ENCODE results near the gene FGF11.

DNA sequence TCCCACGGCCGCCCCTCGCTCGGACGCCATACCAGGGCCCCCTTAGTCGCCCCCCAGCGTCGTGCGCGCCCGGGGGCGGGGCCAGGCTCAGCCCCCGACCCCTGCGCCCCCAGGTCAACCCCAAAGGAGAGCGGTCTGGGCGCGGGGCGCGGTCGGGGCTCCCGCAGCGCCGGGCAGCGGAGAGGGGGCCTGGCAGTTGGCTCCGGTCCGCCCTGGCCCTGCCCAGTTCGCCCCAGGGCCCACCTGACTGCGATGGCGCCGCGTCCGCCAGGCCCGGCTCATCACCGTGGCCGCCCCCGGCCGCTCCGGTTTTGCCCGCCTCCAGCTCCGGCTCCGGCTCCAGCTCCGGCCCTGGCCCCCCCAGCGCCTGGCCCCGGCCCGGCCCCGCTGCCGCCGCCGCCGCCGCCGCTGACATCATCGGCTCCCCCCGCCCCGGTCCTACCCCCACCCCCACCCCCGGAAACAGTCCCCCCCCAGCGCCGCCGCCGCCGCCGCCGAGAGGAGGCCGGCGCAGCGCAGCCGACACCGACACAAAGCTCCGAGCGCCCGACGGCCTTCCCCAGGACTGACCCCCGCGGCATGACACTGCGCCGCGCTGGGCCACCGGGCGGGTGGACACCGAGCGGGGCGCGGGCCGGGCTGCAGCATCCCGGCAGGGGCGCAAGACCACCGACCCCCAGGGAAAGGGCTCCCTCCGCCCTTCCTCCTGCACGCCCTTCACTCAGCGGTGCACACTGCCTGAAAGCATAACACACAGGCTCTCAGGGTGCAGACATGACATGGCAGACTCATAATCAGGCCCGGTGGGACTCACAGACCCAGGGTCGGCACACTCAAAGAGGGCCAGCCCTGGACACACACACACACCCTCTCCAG, 40.1 kb downstream of the FGF11 start, which contains the start of gene ZBTB4:
- TF ChIP-seq, protein P1, sequence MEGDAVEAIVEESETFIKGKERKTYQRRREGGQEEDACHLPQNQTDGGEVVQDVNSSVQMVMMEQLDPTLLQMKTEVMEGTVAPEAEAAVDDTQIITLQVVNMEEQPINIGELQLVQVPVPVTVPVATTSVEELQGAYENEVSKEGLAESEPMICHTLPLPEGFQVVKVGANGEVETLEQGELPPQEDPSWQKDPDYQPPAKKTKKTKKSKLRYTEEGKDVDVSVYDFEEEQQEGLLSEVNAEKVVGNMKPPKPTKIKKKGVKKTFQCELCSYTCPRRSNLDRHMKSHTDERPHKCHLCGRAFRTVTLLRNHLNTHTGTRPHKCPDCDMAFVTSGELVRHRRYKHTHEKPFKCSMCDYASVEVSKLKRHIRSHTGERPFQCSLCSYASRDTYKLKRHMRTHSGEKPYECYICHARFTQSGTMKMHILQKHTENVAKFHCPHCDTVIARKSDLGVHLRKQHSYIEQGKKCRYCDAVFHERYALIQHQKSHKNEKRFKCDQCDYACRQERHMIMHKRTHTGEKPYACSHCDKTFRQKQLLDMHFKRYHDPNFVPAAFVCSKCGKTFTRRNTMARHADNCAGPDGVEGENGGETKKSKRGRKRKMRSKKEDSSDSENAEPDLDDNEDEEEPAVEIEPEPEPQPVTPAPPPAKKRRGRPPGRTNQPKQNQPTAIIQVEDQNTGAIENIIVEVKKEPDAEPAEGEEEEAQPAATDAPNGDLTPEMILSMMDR (IDR thresholded peaks at IDR 0.05), result no peak
- peak; percentile 53 to 59 for TF ChIP-seq POLR2A (IDR thresholded peaks at IDR 0.05)
- TF ChIP-seq POLR2AphosphoS5 (IDR thresholded peaks at IDR 0.05), result peak; percentile 49
- TF ChIP-seq EP300 (IDR thresholded peaks at IDR 0.05), result no peak
